Left kidney (tissue), 2 donors: ENCODE results near the gene SYNRG. TPM values are rescaled to one million over a fixed set of nuclear protein-coding genes. Genes with fewer than 3 reads are reported as not detected.
A peak's percentile ranks its signal among the peaks of the same experiment; 100 is the strongest.

Source experiments
- DNase-seq: peaks from one replicate; pipeline ENCODE4 v3.0.0-alpha.2; 2013
- polyA plus RNA-seq: library from polyadenylated mRNA; unstranded; fragments of 120-200 nt; gene quantifications from one replicate; pipeline ENCODE4 v1.2.1, GENCODE V29; 2013; ENCODE audit not compliant: insufficient read length

Gene SYNRG
- polyA plus RNA-seq, 1 donor = 47.4 TPM

DNA sequence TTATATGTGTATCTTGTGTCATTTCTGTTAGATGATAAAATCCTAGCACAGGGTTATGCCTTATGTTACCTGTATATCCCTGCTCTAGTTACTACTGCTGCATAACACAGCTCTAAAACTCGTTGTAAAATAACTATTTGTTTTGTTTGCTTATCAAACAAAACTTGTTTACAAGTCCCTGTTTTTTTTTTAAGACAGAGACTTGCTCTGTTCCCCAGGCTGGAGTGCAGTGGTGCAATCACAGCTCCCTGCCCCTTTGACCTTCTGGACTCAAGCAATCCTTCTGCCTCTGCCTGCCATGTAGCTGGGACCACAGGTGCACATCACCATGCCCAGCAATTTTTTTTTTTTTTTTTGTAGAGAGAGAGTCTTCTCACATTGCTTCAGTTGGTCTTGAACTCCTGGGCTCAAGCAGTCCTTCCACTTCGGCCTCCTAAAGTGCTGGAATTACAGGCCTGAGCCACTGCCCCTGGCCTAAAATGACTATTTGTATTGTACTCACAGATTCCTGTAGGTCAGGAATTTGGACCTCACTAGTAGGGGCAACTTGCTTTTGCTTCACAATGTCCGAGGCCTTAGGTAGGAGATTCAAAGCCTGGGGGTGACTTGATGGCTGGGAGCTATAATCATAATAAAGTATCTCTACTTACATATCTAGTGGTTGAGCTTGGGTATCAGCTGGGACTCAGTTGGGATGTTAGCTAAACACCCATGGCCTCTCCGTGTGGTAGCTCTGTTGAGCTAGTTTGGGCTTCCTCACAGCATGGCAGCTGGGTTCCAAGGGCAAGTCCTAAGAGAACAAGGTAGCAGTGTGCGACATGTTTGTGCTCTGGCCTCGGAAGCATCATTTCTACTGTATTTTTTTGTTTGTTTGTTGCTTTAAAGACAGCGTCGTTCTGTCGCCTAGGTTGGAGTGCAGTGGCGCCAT lies 106.9 kb downstream of the SYNRG start:
- DNase-seq = no peak

DNA sequence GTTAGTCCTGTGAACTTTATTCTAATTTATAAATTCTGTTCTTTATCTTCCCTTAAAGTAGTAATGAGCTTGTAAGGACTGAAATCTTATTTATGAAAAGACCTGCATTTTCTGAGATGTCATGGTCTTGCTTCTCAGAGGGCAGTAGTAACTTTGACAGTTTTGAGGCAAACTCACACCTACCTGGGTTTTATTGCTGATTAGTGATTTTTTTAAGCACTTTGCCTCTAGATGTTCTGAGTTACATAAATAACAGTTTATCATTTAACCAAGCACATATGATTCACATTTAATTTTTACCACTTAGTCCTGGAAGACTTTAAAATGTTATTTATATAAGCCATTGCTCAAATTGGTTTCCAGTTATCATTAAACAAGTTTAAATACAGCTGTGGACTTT lies 108.8 kb downstream of the SYNRG start:
- no peak for DNase-seq

DNA sequence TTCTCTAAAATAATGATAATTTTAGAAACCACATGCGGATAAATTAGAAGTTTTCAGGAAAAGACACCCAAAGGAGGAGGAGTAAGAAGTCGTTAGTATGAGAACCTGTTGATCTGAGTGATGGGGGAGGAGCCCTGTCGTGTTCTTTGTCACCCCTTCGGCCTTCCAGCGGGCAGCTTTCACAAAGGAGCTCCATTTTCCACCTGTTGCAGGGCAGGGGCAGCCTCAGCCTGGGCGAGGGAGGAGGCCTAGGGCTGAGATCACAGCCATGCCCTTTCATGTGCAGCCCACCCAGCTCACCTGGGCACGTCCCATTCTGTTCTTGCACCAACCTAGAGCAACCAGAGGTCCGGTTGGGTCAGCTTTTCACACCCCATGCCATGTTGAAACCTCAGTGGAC lies 114.2 kb downstream of the SYNRG start:
- DNase-seq = no peak

DNA sequence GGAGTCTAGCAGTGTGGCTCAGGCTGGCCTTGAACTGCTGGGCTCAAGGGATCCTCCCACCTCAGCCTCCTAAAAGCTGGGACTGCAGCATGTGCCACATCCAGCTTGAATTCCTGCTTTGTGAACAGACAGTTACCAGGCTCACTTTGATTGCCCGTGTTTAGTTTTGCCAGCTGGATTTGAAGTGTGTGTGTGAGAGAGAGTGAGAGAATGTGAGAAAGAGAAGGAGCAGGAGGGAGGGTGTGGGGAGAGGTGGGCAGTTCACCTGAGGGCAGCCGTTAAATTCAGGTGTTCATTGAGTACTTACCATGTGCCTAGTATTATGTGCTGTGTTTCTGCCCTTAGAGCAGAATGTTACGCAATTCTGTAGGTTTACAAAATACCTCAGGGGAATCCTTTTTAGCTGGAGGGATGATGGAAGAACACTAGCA lies 114.8 kb downstream of the SYNRG start:
- no peak for DNase-seq

DNA sequence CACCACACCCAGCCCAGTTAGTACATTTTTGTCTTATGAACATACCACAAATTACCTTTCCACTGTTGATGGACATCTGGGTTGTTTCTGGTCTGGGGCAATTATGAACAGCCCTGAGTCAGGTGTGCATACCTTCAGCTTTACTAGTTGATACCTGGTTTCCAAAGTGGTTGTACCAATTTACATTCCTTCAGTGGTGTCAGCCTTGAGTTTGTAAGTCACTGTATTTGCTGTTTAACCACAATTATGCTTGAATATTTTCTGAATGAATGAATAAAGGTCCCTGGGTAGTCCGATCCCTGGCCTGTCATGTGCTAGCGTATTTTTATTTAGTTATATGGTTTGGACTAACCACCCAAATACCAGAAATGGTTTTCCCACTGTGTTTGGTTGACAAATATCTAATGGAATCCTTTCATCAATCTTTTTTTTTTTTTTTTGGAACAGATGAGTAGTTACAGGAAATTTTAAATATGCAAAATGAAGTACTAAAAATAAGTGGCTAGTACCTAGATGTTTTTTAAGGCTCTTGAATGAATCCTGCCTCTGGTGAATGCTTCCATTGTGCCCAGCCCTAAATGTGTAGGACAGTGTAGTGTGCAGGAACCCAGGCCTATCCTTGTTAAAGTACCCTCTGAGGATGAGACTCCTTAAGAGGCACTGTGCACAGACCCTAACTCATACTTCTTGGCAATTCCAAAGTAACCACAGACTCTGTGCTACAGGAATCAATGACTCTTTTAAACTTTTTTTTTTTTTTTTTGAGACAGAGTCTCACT lies 115.8 kb downstream of the SYNRG start:
- DNase-seq = no peak

DNA sequence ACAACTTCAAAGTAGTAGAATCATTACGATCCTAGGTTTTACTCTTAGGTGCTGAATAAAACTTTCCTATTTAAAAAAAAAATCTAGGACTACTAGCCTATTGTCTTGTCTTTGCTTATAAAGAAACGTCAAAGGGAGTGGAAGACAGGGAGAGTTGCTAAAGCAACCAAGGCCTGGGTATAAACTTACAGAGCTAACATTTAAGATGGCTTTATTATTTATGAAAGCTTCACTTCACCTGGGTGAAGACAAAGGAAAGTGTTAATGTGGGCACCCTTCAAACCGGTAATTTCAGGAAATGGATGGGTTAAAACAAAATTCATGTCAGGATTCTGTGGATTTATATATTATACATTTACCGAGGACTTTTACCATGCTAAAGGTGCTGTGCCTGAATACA lies 117.1 kb downstream of the SYNRG start:
- DNase-seq = no peak

DNA sequence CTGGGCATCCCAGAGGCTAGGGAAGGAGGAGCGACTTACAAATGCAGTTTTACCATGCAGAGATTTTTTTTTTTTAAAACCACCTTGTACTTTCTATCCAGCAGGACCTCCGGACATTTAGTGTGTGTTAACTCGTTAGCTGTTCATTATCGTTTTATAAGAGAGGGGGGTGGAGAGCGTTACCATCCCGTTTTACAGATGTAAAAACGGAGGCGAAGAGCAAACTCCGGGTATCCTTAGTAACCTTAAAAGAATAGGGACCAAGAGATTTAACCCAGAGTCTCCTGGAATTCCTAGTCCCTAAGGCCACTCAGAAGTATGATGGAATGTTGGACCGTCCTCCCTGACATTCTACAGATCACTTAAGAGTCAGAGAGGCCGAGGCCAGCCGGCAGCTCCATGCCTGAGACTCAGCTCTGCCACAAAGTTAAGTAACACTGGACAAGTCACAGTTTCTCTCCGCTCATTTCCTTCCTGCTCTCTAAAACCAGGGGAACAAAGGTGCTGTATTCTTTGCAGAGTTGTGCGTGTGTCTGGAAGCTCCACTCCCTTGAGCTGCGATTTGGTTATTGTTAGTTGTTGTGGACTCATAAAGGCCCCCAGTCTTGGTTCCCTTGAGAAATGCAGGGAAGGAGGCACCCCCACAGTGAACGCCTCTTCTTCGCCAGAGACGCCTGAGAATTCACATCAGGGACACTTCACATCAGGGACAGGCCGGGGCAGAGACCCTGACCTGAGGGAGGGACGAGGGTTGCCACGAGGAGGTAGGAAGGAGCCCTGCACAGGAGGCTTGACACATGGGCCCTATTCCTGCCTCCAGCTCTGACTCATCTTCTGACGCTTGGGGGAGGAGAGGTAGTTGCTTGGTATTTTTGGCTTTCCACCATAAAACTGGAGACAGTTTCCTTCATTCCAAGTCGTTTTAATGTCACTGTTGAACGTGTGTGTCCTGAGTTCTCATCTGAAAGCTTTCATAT lies 118.3 kb downstream of the SYNRG start:
- no peak for DNase-seq

DNA sequence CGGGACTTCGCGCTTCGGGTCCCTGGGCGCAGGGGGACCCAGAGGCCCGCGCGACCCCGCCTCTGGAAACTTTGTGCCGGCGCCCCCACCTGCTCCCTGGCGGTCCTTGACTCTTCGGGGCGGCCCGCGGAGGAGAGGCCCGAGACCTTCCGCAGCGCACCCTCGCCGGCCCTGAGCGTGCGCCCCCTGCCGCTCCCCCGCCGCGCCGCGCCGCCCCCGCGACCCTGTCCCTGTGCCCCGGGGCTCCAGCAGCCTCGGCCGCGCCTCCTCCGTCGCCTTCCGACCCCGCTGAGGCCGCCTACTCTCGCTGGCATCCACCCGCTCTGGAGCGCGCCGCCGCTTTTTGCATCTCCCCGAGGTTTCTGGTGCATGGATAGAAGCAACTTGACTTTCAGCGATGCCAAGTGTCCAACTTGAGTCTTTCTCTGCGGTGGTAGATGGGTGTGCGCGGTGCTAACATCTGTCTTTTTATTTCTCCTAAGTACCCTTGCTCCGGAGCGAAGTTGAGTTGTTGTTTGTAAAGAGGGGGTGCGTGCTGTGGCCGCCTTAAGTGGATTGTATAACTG lies 119.1 kb downstream of the SYNRG start:
- DNase-seq = peak; percentile 55

DNA sequence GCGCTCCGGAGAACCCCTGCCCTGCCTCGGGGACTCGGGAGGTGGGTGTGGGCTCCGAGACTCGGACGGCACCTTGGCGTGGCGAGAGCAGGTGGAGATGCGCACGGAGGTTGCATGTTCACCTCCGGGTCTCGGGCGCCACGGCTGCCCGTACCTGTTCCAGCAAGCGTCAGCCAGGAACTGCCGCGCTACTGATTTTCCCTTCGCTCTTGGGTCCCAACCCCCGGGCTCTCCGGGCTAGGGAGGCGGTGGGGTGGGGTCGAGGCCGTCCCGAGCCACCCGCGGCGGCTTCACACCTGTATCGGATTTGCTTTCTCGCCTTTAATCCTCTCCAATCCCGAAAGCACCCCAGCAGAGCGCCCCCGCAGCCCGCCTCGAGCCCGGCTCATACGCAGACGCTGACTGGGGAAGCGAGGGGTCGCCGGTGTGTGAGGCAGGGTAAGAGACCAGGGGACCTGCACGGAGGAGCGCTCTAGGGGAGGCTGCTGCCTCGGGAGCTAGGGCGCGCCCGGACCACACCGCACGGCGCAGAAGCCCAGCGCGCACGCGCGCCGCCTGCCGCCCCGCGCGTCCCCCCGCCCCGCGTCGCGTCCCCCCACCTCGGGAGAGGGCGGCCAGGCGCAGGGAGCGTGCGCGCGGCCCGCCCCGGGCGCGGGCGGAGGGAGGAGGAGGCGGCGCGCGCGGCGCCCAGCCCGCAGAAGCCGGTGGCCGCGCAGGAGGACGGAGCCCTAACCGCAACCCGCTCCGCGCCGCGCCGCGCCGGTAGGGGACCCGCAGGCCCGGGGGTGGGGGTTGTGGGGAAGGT lies 119.8 kb downstream of the SYNRG start, which contains the start of gene DUSP14:
DUSP14 (plus strand) TSS at position 695 of the 805 bp plus-strand sequence. CDS start 22,382 bp downstream, outside the sequence.
- peak; percentile 80 for DNase-seq

DNA sequence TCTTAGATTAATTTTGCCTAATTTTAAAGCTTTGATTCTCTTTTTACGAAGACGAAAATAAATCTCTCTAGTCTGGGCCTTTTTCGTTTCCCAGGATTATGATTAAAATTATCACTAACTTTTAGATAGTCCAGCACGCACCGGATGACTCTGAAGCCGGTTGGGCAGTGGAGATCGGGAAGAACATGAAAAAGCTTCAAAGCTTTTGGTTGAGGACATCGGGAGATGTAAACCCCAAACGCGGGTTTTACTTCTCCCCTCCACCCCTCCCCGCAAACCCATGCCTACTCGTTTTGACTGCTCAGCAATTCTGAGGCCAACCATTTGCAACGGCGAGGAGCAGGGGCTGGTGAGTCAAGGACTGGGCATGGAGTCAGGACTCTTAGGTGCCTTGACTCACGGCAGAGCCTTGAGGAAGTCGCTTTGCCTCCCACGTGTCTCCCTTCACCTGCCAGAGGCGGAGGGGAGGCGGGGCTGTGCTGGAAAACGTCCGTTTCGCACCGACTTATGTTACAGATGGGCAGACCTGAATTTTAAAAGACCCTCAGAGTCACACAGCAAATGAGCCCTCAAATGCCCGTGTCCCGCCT lies 120.5 kb downstream of the SYNRG start:
- no peak for DNase-seq

DNA sequence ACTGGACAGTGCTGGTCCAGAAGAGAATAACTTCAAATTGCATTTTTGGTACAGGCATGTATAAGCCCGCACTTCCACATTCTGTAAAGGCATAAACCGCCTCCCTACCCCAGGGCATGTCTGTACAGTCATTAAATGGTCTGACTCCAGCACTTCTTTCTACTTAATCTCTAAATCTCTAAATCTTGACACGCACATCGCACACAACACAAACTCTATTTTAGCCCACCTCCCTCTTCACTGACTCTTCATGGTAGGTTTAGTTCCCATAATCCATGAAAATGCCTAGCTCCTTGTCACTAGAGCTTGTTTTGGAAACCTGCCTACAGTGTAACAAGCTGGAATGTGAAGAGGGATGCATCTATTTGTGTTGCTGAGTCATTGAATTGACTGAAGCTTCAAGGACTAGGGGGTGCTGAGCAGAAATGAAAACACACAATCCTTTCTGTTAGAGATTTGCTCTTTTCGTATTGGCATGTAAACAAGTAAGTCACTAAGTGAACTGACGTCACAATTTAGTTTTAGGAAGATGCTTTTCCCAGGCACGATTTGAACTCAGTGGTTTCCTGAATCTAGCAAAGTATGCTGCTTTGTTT lies 121.1 kb downstream of the SYNRG start:
- no peak for DNase-seq

DNA sequence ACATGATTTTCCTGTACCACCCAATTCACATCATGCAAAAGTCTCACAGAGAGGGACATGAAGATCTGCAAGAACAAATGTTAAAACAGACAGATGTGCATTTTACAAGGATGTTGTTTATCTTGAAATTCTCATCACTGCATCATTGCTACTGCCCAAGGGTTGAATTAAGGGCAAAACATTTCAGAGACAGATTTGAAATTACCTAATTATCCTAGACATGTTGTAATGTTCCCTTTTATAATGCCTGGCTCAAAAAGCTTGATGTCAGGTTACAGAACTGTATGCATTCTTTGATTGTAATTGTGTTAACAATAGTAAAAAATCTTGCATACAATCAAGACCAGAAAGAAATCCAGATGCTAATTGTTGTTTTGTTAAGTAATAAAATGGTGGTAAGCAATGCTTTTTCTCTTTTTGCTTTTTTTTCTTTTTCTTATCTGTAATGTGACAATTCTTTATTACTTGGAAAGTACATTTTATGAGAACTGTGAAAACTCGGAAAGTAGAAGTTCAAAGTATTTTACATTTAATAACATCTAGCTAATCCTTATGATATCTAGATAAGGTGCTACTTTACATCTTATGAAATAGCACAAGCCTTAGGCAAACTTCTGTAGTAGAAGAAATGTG lies 123.2 kb downstream of the SYNRG start:
- DNase-seq = no peak

DNA sequence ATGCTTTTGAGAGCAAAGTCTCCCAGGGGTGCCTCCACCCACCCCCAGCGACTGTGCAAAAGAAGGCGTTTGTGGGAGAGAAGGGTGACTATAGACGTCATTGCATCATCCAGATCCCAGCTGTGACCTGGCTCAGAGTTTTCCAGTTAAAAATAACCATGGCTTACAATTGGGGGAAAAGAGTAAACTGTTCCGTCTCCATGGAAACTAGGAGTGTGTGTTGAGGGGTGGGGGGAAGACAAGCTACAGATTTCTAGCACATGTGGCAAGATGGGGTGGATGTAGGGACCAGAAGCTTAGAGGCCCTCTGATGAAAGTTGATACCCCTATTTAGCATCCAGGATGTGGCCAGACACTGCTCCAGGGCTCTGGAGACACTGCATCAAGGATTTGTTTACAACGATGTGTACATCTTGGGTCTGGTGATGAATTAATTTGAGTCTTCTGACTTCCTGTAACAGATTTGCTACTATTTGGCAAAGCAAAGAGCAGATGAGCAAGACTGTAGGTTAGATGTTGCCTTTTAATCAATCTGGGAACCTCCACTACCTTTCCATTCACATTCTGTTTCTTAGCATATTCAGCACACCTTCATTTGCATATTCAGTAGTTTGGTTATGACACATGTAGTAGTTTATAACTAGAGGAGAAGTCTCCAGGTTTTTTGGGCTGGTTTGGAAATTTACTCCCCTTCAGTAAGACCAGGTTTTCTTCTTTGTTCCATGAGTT lies 125.7 kb downstream of the SYNRG start:
- no peak for DNase-seq

DNA sequence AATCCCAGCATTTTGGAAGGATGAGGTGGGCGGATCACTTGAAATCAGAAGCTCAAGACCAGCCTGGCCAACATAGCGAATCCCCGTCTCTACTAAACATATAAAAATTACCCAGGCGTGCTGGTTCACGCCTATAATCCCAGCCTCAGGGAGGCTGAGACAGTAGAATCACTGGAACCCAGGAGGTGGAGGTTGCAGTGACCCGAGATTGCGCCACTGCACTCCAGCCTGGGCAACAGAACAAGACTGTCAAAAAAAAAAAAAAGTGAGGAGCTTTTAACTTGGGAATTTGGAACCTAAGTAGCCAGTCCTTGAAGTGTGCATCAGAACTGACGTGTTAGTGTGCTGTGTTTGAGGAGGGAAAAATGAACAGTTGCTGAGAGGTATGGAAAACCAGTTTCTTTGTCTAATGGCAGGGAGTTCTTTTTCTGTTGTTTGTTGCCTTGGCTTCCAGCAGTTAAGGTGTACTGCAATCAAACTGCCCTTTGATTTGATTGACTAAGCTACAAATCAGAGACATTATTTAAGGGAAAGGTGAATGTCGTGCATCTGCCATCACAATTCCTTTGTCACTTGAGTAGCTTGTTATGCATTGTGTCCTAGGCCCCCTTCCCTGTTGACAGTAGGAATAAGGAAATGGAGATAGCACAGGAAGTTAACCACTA lies 128.1 kb downstream of the SYNRG start:
- DNase-seq = no peak

DNA sequence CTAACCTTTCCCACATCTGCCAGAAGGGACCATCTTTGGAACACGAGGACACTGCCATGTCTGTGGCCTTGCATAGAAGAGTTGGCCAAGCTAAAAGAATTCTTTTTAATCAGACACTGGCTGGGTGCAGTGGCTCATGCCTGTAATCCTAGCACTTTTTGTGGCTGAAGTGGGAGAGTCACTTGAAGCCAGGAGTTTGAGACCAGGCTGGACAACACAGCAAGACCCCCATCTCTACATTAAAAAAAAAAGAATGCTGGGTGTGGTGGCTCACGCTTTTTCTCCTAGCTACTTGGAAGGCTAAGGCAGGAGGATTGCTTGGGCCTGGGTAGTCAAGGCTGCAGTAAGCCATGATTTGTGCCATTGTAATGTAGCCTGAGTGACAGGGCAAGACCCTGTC lies 128.8 kb downstream of the SYNRG start:
- DNase-seq = no peak

DNA sequence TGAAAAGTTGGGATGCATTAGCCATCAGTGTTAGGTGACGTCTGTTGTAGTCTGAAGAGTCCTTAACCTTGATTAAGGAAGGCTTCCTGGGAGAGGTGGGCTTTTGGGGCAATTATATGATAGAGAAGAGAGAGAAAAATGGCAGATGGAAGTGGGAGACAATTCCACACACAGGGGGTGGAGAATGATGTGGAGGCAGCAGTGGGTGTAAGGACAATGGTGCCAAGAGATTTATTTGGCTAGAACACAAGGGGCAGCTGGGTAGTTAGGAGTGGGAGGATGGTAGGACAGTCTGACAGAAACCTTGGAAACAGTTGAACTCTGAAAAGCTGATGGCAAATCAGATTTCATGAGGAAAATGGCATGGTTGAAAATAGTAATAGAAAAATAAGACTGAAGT lies 130.2 kb downstream of the SYNRG start:
- no peak for DNase-seq

DNA sequence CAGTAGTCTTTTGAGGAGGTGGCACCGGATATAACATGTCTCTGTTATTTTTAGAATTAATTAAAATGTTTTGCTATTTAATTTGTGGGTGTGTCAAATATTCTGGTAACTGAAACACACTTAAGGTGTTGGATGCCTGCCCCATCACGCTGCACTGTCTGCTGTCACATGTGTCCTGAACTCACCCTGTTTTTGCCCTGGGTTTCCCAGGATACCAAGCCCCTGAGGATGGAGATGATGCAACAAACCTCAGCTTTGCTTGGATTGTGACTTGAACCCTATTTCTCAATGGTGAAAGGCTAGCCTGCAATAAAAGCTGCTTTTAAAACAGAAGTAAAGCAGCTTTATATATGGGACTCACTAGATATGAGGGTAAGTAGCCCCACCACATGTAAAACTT lies 131.0 kb downstream of the SYNRG start:
- no peak for DNase-seq
